NCI-H1436 (cell line): ENCODE data around the gene METAP1D.

Experiments
- DNase-seq: peaks from one replicate; lab custom pipeline; 2025; lab: John Stamatoyannopoulos, UW

The METAP1D gene

GRCh38 chr2:172080641-172081220, 81.0 kb downstream of the METAP1D start:
- DNase-seq = no peak

- no peak for DNase-seq
Observed at GRCh38 chr2:172081221-172082022, 81.7 kb downstream of the METAP1D start.

- no peak for DNase-seq
Observed at GRCh38 chr2:172082105-172082943, 82.6 kb downstream of the METAP1D start.

GRCh38 chr2:172082944-172083627, 83.3 kb downstream of the METAP1D start:
- DNase-seq = no peak

- no peak for DNase-seq
Observed at GRCh38 chr2:172083628-172084394, 84.1 kb downstream of the METAP1D start.

GRCh38 chr2:172084395-172084644, 84.6 kb downstream of the METAP1D start:
- no peak for DNase-seq

GRCh38 chr2:172084645-172085459, 85.1 kb downstream of the METAP1D start:
- DNase-seq = peak; percentile 96

- no peak for DNase-seq
Observed at GRCh38 chr2:172085460-172086159, 85.9 kb downstream of the METAP1D start, which contains the start of gene DLX1. Gene DLX1 (plus strand): TSS chr2:172085507. CDS start chr2:172085678, 171 bp downstream.

GRCh38 chr2:172086241-172087206, 86.8 kb downstream of the METAP1D start:
- no peak for DNase-seq

- no peak for DNase-seq
Observed at GRCh38 chr2:172087207-172087779, 87.5 kb downstream of the METAP1D start.

GRCh38 chr2:172087780-172088244, 88.1 kb downstream of the METAP1D start:
- no peak for DNase-seq

- DNase-seq = no peak
Observed at GRCh38 chr2:172088245-172089004, 88.7 kb downstream of the METAP1D start.

- no peak for DNase-seq
Observed at GRCh38 chr2:172089005-172089504, 89.3 kb downstream of the METAP1D start.

GRCh38 chr2:172089633-172090032, 89.9 kb downstream of the METAP1D start:
- DNase-seq = no peak

- DNase-seq = no peak
Observed at GRCh38 chr2:172090044-172090961, 90.5 kb downstream of the METAP1D start.

GRCh38 chr2:172091000-172091641, 91.4 kb downstream of the METAP1D start:
- no peak for DNase-seq
